Measurements from ENCODE around the gene WASF2. TPM values are rescaled to one million over a fixed set of nuclear protein-coding genes. Genes with fewer than 3 reads are reported as not detected.

The WASF2 gene
- total RNA-seq, 1 donor from 2014 or later = 25.3 TPM

GRCh38 chr1:27358928-27359313, 131.0 kb downstream of the WASF2 start:
- no peak for DNase-seq (ENCODE audit: low spot score)

- no peak for DNase-seq (ENCODE audit: low spot score)
These were observed 131.7 kb downstream of the WASF2 start for GRCh38 chr1:27358038-27358927.

GRCh38 chr1:27357281-27358037, 132.5 kb downstream of the WASF2 start:
- peak; percentile 55 for DNase-seq (ENCODE audit: low spot score)

GRCh38 chr1:27356619-27357280, 133.2 kb downstream of the WASF2 start:
- DNase-seq (ENCODE audit: low spot score) = peak; percentile 56

- DNase-seq (ENCODE audit: low spot score) = no peak
These were observed 133.7 kb downstream of the WASF2 start for GRCh38 chr1:27356277-27356618.

GRCh38 chr1:27355683-27356082, 134.3 kb downstream of the WASF2 start:
- DNase-seq (ENCODE audit: low spot score) = no peak

Other genes with a start within 250 kb of the WASF2 start
- 17.3 TPM for gene TMEM222, start 168.0 kb downstream of the WASF2 start, total RNA-seq (ENCODE audit: insufficient read depth, low replicate concordance)
- gene SYTL1, start 148.1 kb downstream of the WASF2 start, total RNA-seq (ENCODE audit: insufficient read depth, low replicate concordance) = 8.2 TPM
- gene MAP3K6, start 123.2 kb downstream of the WASF2 start, total RNA-seq (ENCODE audit: insufficient read depth, low replicate concordance) = 18.3 TPM
- 6.0 TPM for gene FCN3, start 115.3 kb downstream of the WASF2 start, total RNA-seq (ENCODE audit: insufficient read depth, low replicate concordance)
- gene CD164L2, start 106.8 kb downstream of the WASF2 start, total RNA-seq (ENCODE audit: insufficient read depth, low replicate concordance) = not detected
- gene GPR3, start 97.5 kb downstream of the WASF2 start, total RNA-seq (ENCODE audit: insufficient read depth, low replicate concordance) = 0.24 TPM
- gene AHDC1, start 114.0 kb upstream of the WASF2 start, total RNA-seq (ENCODE audit: insufficient read depth, low replicate concordance) = 10.8 TPM
- gene FGR, start 145.0 kb upstream of the WASF2 start, total RNA-seq (ENCODE audit: insufficient read depth, low replicate concordance) = 0.96 TPM
- gene IFI6, start 182.0 kb upstream of the WASF2 start, total RNA-seq (ENCODE audit: insufficient read depth, low replicate concordance) = 132 TPM
- 24.3 TPM for gene FAM76A, start 235.8 kb upstream of the WASF2 start, total RNA-seq (ENCODE audit: insufficient read depth, low replicate concordance)